T-helper 1 cell treated with Interleukin-12 subunit alpha and Interleukin-12 subunit beta and Interleukin-4 antibody, amounts not matched to agents 30 μg/mL and 1 μg/mL, for 36 hours (primary cell): Measurements from ENCODE around the gene PRSS22.
"Not testable (repeated sequence)": the region's sequence is repeated elsewhere in the genome, so short reads cannot be mapped to it uniquely, and the experiment has no call there.

Experiments used
- H3K27ac Mint-ChIP-seq: one replicate; pipeline ENCODE4 v1.8.0; 2021; ENCODE audit warnings: mild to moderate bottlenecking, mixed read lengths
- H3K27me3 Mint-ChIP-seq: one replicate; pipeline ENCODE4 v1.8.0; 2021; ENCODE audit warnings: low read depth, mixed read lengths
- H3K36me3 Mint-ChIP-seq: one replicate; pipeline ENCODE4 v1.8.0; 2021; ENCODE audit warnings: low read depth, mixed read lengths
- H3K4me1 Mint-ChIP-seq: one replicate; pipeline ENCODE4 v1.8.0; 2021; ENCODE audit warnings: low read depth, mixed read lengths
- H3K4me3 Mint-ChIP-seq: one replicate; pipeline ENCODE4 v1.8.0; 2021; ENCODE audit warnings: mild to moderate bottlenecking, moderate library complexity, mixed read lengths
- H3K9me3 Mint-ChIP-seq: one replicate; pipeline ENCODE4 v1.8.0; 2021; ENCODE audit warnings: mixed read lengths

Gene PRSS22

GRCh38 chr16:2857451-2858244 lies at the start of gene PRSS22:
Gene PRSS22 (minus strand): TSS chr16:2858170. CDS start chr16:2858104, 66 bp downstream.
- Mint-ChIP-seq H3K27ac (no peak within 1 kb of the TSS), H3K9me3 (peaks cover 14% of the 10 kb centered on the region), H3K27me3 (peaks cover 11% of the 10 kb centered on the region), H3K4me3 (peak within 1 kb of the TSS; percentile 83), H3K4me1 (peaks cover 3% of the 10 kb centered on the region), H3K36me3 (peaks cover 7% of the 10 kb centered on the region)

GRCh38 chr16:2907084-2907753 lies 49.2 kb upstream of the PRSS22 start:
- peaks cover 27% of the 10 kb centered on the region for H3K4me1 Mint-ChIP-seq
- not testable (repeated sequence) for H3K9me3 Mint-ChIP-seq, H3K36me3 Mint-ChIP-seq, H3K27ac Mint-ChIP-seq, H3K4me3 Mint-ChIP-seq, H3K27me3 Mint-ChIP-seq

GRCh38 chr16:2905988-2906387 lies 48.0 kb upstream of the PRSS22 start:
- H3K9me3 Mint-ChIP-seq = no peaks in the 10 kb centered on the region
- peak overlapping the region; percentile 91 for H3K4me3 Mint-ChIP-seq
- no peaks in the 10 kb centered on the region for H3K36me3 Mint-ChIP-seq
- peak overlapping the region; percentile 70 for H3K27ac Mint-ChIP-seq
- H3K27me3 Mint-ChIP-seq = no peaks in the 10 kb centered on the region
- H3K4me1 Mint-ChIP-seq = peaks cover 24% of the 10 kb centered on the region

- H3K4me1 Mint-ChIP-seq = peaks cover 24% of the 10 kb centered on the region
- no peaks in the 10 kb centered on the region for H3K9me3 Mint-ChIP-seq
- no peaks in the 10 kb centered on the region for H3K27me3 Mint-ChIP-seq
- H3K4me3 Mint-ChIP-seq = peak overlapping the region; percentile 91
- H3K36me3 Mint-ChIP-seq = no peaks in the 10 kb centered on the region
- peak overlapping the region; percentile 70 for H3K27ac Mint-ChIP-seq
These were observed 47.4 kb upstream of the PRSS22 start for GRCh38 chr16:2905241-2905987.

- Mint-ChIP-seq H3K4me3 (peak overlapping the region; percentile 91), H3K4me1 (peaks cover 24% of the 10 kb centered on the region), H3K27ac (peak overlapping the region; percentile 87), H3K36me3 (no peaks in the 10 kb centered on the region), H3K27me3 (no peaks in the 10 kb centered on the region), H3K9me3 (no peaks in the 10 kb centered on the region)
These were observed 46.9 kb upstream of the PRSS22 start for GRCh38 chr16:2904922-2905240.

- Mint-ChIP-seq H3K36me3 (no peaks in the 10 kb centered on the region), H3K4me3 (peak overlapping the region; percentile 91), H3K9me3 (no peaks in the 10 kb centered on the region), H3K4me1 (peaks cover 24% of the 10 kb centered on the region), H3K27me3 (no peaks in the 10 kb centered on the region), H3K27ac (peak overlapping the region; percentile 87)
These were observed 46.3 kb upstream of the PRSS22 start for GRCh38 chr16:2904100-2904921.

- Mint-ChIP-seq H3K36me3 (no peaks in the 10 kb centered on the region), H3K27me3 (no peaks in the 10 kb centered on the region), H3K27ac (no peak overlapping the region), H3K4me3 (no peak overlapping the region), H3K4me1 (peaks cover 23% of the 10 kb centered on the region), H3K9me3 (no peaks in the 10 kb centered on the region)
These were observed 44.6 kb upstream of the PRSS22 start for GRCh38 chr16:2902337-2903130.

- H3K9me3 Mint-ChIP-seq = no peaks in the 10 kb centered on the region
- H3K36me3 Mint-ChIP-seq = no peaks in the 10 kb centered on the region
- no peak overlapping the region for H3K27ac Mint-ChIP-seq
- peaks cover 7% of the 10 kb centered on the region for H3K4me1 Mint-ChIP-seq
- H3K4me3 Mint-ChIP-seq = no peak overlapping the region
- no peaks in the 10 kb centered on the region for H3K27me3 Mint-ChIP-seq
These were observed 42.6 kb upstream of the PRSS22 start for GRCh38 chr16:2900526-2901075.

GRCh38 chr16:2899564-2900072 lies 41.6 kb upstream of the PRSS22 start:
- Mint-ChIP-seq H3K27ac (no peak overlapping the region), H3K36me3 (no peaks in the 10 kb centered on the region), H3K9me3 (no peaks in the 10 kb centered on the region), H3K4me1 (peaks cover 6% of the 10 kb centered on the region), H3K4me3 (no peak overlapping the region), H3K27me3 (no peaks in the 10 kb centered on the region)

GRCh38 chr16:2898831-2899563 lies 41.0 kb upstream of the PRSS22 start:
- Mint-ChIP-seq H3K4me1 (peaks cover 3% of the 10 kb centered on the region), H3K36me3 (no peaks in the 10 kb centered on the region), H3K27me3 (no peaks in the 10 kb centered on the region), H3K27ac (no peak overlapping the region), H3K4me3 (no peak overlapping the region), H3K9me3 (no peaks in the 10 kb centered on the region)

GRCh38 chr16:2897110-2897509 lies 39.1 kb upstream of the PRSS22 start:
- no peaks in the 10 kb centered on the region for H3K4me1 Mint-ChIP-seq
- H3K9me3 Mint-ChIP-seq = no peaks in the 10 kb centered on the region
- no peak overlapping the region for H3K27ac Mint-ChIP-seq
- no peak overlapping the region for H3K4me3 Mint-ChIP-seq
- H3K36me3 Mint-ChIP-seq = no peaks in the 10 kb centered on the region
- H3K27me3 Mint-ChIP-seq = no peaks in the 10 kb centered on the region

GRCh38 chr16:2896480-2897010 lies 38.6 kb upstream of the PRSS22 start:
- Mint-ChIP-seq H3K27ac (no peak overlapping the region), H3K36me3 (no peaks in the 10 kb centered on the region), H3K4me1 (no peaks in the 10 kb centered on the region), H3K27me3 (no peaks in the 10 kb centered on the region), H3K4me3 (no peak overlapping the region), H3K9me3 (no peaks in the 10 kb centered on the region)
